ENCODE results near the gene ITGA6. TPM values are rescaled to one million over a fixed set of nuclear protein-coding genes. Genes with fewer than 3 reads are reported as not detected.

The ITGA6 gene
- total and polyA plus RNA-seq, 2 experiments from 2014 or later: 32.9 to 124 TPM

- TF ChIP-seq, protein P1, sequence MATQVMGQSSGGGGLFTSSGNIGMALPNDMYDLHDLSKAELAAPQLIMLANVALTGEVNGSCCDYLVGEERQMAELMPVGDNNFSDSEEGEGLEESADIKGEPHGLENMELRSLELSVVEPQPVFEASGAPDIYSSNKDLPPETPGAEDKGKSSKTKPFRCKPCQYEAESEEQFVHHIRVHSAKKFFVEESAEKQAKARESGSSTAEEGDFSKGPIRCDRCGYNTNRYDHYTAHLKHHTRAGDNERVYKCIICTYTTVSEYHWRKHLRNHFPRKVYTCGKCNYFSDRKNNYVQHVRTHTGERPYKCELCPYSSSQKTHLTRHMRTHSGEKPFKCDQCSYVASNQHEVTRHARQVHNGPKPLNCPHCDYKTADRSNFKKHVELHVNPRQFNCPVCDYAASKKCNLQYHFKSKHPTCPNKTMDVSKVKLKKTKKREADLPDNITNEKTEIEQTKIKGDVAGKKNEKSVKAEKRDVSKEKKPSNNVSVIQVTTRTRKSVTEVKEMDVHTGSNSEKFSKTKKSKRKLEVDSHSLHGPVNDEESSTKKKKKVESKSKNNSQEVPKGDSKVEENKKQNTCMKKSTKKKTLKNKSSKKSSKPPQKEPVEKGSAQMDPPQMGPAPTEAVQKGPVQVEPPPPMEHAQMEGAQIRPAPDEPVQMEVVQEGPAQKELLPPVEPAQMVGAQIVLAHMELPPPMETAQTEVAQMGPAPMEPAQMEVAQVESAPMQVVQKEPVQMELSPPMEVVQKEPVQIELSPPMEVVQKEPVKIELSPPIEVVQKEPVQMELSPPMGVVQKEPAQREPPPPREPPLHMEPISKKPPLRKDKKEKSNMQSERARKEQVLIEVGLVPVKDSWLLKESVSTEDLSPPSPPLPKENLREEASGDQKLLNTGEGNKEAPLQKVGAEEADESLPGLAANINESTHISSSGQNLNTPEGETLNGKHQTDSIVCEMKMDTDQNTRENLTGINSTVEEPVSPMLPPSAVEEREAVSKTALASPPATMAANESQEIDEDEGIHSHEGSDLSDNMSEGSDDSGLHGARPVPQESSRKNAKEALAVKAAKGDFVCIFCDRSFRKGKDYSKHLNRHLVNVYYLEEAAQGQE (IDR thresholded peaks at IDR 0.05; ENCODE audit: unreplicated experiment): no peak
- no peak for TF ChIP-seq STAT1 (IDR thresholded peaks at IDR 0.05; ENCODE audit: unreplicated experiment)
- TF ChIP-seq, protein P2, sequence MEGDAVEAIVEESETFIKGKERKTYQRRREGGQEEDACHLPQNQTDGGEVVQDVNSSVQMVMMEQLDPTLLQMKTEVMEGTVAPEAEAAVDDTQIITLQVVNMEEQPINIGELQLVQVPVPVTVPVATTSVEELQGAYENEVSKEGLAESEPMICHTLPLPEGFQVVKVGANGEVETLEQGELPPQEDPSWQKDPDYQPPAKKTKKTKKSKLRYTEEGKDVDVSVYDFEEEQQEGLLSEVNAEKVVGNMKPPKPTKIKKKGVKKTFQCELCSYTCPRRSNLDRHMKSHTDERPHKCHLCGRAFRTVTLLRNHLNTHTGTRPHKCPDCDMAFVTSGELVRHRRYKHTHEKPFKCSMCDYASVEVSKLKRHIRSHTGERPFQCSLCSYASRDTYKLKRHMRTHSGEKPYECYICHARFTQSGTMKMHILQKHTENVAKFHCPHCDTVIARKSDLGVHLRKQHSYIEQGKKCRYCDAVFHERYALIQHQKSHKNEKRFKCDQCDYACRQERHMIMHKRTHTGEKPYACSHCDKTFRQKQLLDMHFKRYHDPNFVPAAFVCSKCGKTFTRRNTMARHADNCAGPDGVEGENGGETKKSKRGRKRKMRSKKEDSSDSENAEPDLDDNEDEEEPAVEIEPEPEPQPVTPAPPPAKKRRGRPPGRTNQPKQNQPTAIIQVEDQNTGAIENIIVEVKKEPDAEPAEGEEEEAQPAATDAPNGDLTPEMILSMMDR (conservative IDR thresholded peaks at IDR 0.05; ENCODE audit: low read depth in 2 of 2): no peak
- no peak for TF ChIP-seq JUNB (IDR thresholded peaks at IDR 0.05; ENCODE audit: unreplicated experiment)
Observed at GRCh38 chr2:172507199-172507598, 79.8 kb downstream of the ITGA6 start (continued).

GRCh38 chr2:172510088-172510487 lies 82.7 kb downstream of the ITGA6 start:
- Histone ChIP-seq H3K9me2 (ENCODE audit: insufficient read depth) (no peaks in the 10 kb centered on the region), H3K4me2 (no peak overlapping the region), H3K27me3 (ENCODE audit: insufficient read depth) (no peaks in the 10 kb centered on the region), H3K4me1 (ENCODE audit: insufficient read depth) (no peaks in the 10 kb centered on the region), H2AFZ (no peak overlapping the region), H3K27ac (ENCODE audit: low read depth) (no peak overlapping the region), H3F3A (replicated peaks; ENCODE audit: low read depth) (no peaks in the 10 kb centered on the region), H4K20me1 (replicated peaks; ENCODE audit: insufficient read depth) (no peaks in the 10 kb centered on the region), H3K79me2 (replicated peaks; ENCODE audit: insufficient read depth) (no peaks in the 10 kb centered on the region), H3K4me3 (no peak overlapping the region), H3K36me3 (ENCODE audit: insufficient read depth) (peaks cover 12% of the 10 kb centered on the region)
- ATAC-seq (no peak), DNase-seq (ENCODE audit: low spot score) (no peak)
- H3K27me3 Mint-ChIP-seq (ENCODE audit: insufficient read depth, low read depth, poor library complexity): peaks cover 10% of the 10 kb centered on the region
- H3K9me3 Mint-ChIP-seq: peaks cover 42% of the 10 kb centered on the region
- H3K36me3 Mint-ChIP-seq (ENCODE audit: low read depth): peaks cover 63% of the 10 kb centered on the region
- H3K4me3 Mint-ChIP-seq: no peak overlapping the region
- no peak for TF ChIP-seq STAT1 (IDR thresholded peaks at IDR 0.05; ENCODE audit: unreplicated experiment)
- no peak overlapping the region for H3K27ac Mint-ChIP-seq
- no peaks in the 10 kb centered on the region for H3K4me1 Mint-ChIP-seq

- Histone ChIP-seq H3K4me3 (no peak overlapping the region), H3F3A (replicated peaks; ENCODE audit: low read depth) (no peaks in the 10 kb centered on the region), H3K27ac (ENCODE audit: low read depth) (no peak overlapping the region), H3K79me2 (replicated peaks; ENCODE audit: insufficient read depth) (no peaks in the 10 kb centered on the region), H3K9me2 (ENCODE audit: insufficient read depth) (no peaks in the 10 kb centered on the region), H2AFZ (no peak overlapping the region), H3K4me2 (no peak overlapping the region), H3K27me3 (ENCODE audit: insufficient read depth) (no peaks in the 10 kb centered on the region), H3K36me3 (ENCODE audit: insufficient read depth) (peaks cover 7% of the 10 kb centered on the region), H3K4me1 (ENCODE audit: insufficient read depth) (no peaks in the 10 kb centered on the region), H4K20me1 (replicated peaks; ENCODE audit: insufficient read depth) (no peaks in the 10 kb centered on the region)
- no peak overlapping the region for H3K4me3 Mint-ChIP-seq
- H3K9me3 Mint-ChIP-seq: peaks cover 42% of the 10 kb centered on the region
- no peaks in the 10 kb centered on the region for H3K4me1 Mint-ChIP-seq
- H3K27me3 Mint-ChIP-seq (ENCODE audit: insufficient read depth, low read depth, poor library complexity): peaks cover 10% of the 10 kb centered on the region
- DNase-seq (ENCODE audit: low spot score): no peak
- ATAC-seq: no peak
- no peak overlapping the region for H3K27ac Mint-ChIP-seq
- peaks cover 59% of the 10 kb centered on the region for H3K36me3 Mint-ChIP-seq (ENCODE audit: low read depth)
- TF ChIP-seq EZH2 (IDR thresholded peaks at IDR 0.05; ENCODE audit: low read depth, unreplicated experiment) (no peak), EZH2phosphoT487 (IDR thresholded peaks at IDR 0.05; ENCODE audit: unreplicated experiment) (no peak), NANOG (IDR thresholded peaks at IDR 0.05; ENCODE audit: borderline replicate concordance) (no peak), ETS1 (IDR thresholded peaks at IDR 0.05) (no peak), ZNF114 (CRISPR knock-in tag; IDR thresholded peaks at IDR 0.05) (no peak), ZNF331 (CRISPR knock-in tag; IDR thresholded peaks at IDR 0.05; ENCODE audit: low read depth) (no peak), CREB1 (CRISPR knock-in tag; IDR thresholded peaks at IDR 0.05; ENCODE audit: low read depth) (no peak), STAT1 (IDR thresholded peaks at IDR 0.05; ENCODE audit: unreplicated experiment) (no peak), JUNB (IDR thresholded peaks at IDR 0.05; ENCODE audit: unreplicated experiment) (no peak)
- TF ChIP-seq, protein P2 (conservative IDR thresholded peaks at IDR 0.05; ENCODE audit: low read depth in 2 of 2): no peak
Observed at GRCh38 chr2:172510548-172510947, 83.2 kb downstream of the ITGA6 start.

Measured in GM23338 (cell line).